Parathyroid adenoma (tissue), 2 donors: Measurements from ENCODE around the gene GPR176.

Experiments
- H2AFZ ChIP-seq: fragments of 300-600 bp; sonication (generic); one replicate; pipeline ENCODE4 v1.7.0; 2017; ENCODE audit warnings: antibody characterized with exemption, mild to moderate bottlenecking
- H3K27ac ChIP-seq: fragments of 300-600 bp; sonication (generic); one replicate; pipeline ENCODE4 v1.7.0; 2017
- H3K27me3 ChIP-seq: fragments of 300-600 bp; sonication (generic); one replicate; pipeline ENCODE4 v1.7.0; 2017; ENCODE audit warnings: low read length; ENCODE audit not compliant: control insufficient read depth, insufficient read depth
- H3K36me3 ChIP-seq: fragments of 300-600 bp; sonication (generic); one replicate; pipeline ENCODE4 v1.7.0; 2017; ENCODE audit warnings: low read length; ENCODE audit not compliant: control insufficient read depth, insufficient read depth
- H3K4me1 ChIP-seq: fragments of 300-600 bp; sonication (generic); one replicate; pipeline ENCODE4 v1.7.0; 2017; ENCODE audit warnings: control low read depth
- H3K4me2 ChIP-seq: fragments of 300-600 bp; sonication (generic); one replicate; pipeline ENCODE4 v1.7.0; 2017; ENCODE audit warnings: low read length
- H3K4me3 ChIP-seq: fragments of 300-600 bp; sonication (generic); one replicate; pipeline ENCODE4 v1.7.0; 2017; ENCODE audit warnings: low read depth, low read length
- H3K79me2 ChIP-seq: fragments of 300-600 bp; sonication (generic); one replicate; pipeline ENCODE4 v1.7.0; 2017; ENCODE audit warnings: control low read depth
- H3K9ac ChIP-seq: fragments of 300-600 bp; sonication (generic); one replicate; pipeline ENCODE4 v1.7.0; 2017; ENCODE audit warnings: mild to moderate bottlenecking
- H3K9me3 ChIP-seq: fragments of 300-600 bp; sonication (generic); one replicate; pipeline ENCODE4 v1.7.0; 2017; ENCODE audit warnings: low read length; ENCODE audit not compliant: control insufficient read depth
- CTCF ChIP-seq: fragments of 300-600 bp; sonication (generic); IDR thresholded peaks from one replicate; pipeline ENCODE4 v1.7.0; 2017; ENCODE audit warnings: antibody characterized with exemption, mild to moderate bottlenecking
- donor health status: primary hyperparathyroidism.

The GPR176 gene

GRCh38 chr15:39774688-39775267 is 145.3 kb downstream of the GPR176 start:
- H3K4me1 ChIP-seq = no peaks in the 10 kb centered on the region
- H3K27ac ChIP-seq = no peak overlapping the region
- no peak overlapping the region for H3K9ac ChIP-seq
- no peak overlapping the region for H3K4me2 ChIP-seq
- no peaks in the 10 kb centered on the region for H3K9me3 ChIP-seq
- H3K36me3 ChIP-seq = no peaks in the 10 kb centered on the region
- no peak for TF ChIP-seq CTCF
- H2AFZ ChIP-seq = no peak overlapping the region
- no peaks in the 10 kb centered on the region for H3K79me2 ChIP-seq
- H3K4me3 ChIP-seq = no peak overlapping the region
- no peaks in the 10 kb centered on the region for H3K27me3 ChIP-seq

- Histone ChIP-seq H3K36me3 (no peaks in the 10 kb centered on the region), H3K9me3 (no peaks in the 10 kb centered on the region), H3K9ac (no peak overlapping the region), H3K4me3 (no peak overlapping the region), H3K79me2 (no peaks in the 10 kb centered on the region), H3K4me2 (no peak overlapping the region), H3K27me3 (no peaks in the 10 kb centered on the region), H3K4me1 (no peaks in the 10 kb centered on the region), H3K27ac (no peak overlapping the region), H2AFZ (no peak overlapping the region)
- no peak for TF ChIP-seq CTCF
Observed at GRCh38 chr15:39770748-39771689, 149.0 kb downstream of the GPR176 start.

GRCh38 chr15:39767921-39768320 is 152.1 kb downstream of the GPR176 start:
- H3K4me3 ChIP-seq = no peak overlapping the region
- H3K4me1 ChIP-seq = no peaks in the 10 kb centered on the region
- H3K79me2 ChIP-seq = no peaks in the 10 kb centered on the region
- no peak overlapping the region for H2AFZ ChIP-seq
- no peak overlapping the region for H3K4me2 ChIP-seq
- H3K27ac ChIP-seq = no peak overlapping the region
- H3K9ac ChIP-seq = no peak overlapping the region
- H3K36me3 ChIP-seq = no peaks in the 10 kb centered on the region
- H3K9me3 ChIP-seq = no peaks in the 10 kb centered on the region
- no peaks in the 10 kb centered on the region for H3K27me3 ChIP-seq
- no peak for TF ChIP-seq CTCF

- H3K9me3 ChIP-seq = no peaks in the 10 kb centered on the region
- no peak overlapping the region for H3K9ac ChIP-seq
- no peaks in the 10 kb centered on the region for H3K27me3 ChIP-seq
- no peak for TF ChIP-seq CTCF
- no peak overlapping the region for H3K27ac ChIP-seq
- no peaks in the 10 kb centered on the region for H3K36me3 ChIP-seq
- no peaks in the 10 kb centered on the region for H3K4me1 ChIP-seq
- no peak overlapping the region for H3K4me2 ChIP-seq
- H3K79me2 ChIP-seq = no peaks in the 10 kb centered on the region
- H3K4me3 ChIP-seq = no peak overlapping the region
- H2AFZ ChIP-seq = no peak overlapping the region
Observed at GRCh38 chr15:39761006-39761405, 159.1 kb downstream of the GPR176 start.
